22Rv1 (cell line): ENCODE measurements around the gene NRXN3.

ENCODE experiments used
- H3K27ac ChIP-seq: fragments of 450-650 bp; 2 replicates; pipeline ENCODE4 v1.5.1; 2017
- ZFX ChIP-seq: fragments of 450-650 bp; IDR thresholded peaks from 2 replicates; pipeline ENCODE4 v1.6.1; 2017; ENCODE audit warnings: antibody characterized with exemption, borderline replicate concordance
- TF ChIP-seq, protein P1 (sequence below): fragments of 450-650 bp; IDR thresholded peaks from 2 replicates; pipeline ENCODE4 v1.5.1; 2017; ENCODE audit warnings: mild to moderate bottlenecking

NRXN3 gene

GRCh38 chr14:78608998-78609787, 439.0 kb downstream of the NRXN3 start:
- H3K27ac ChIP-seq: no peak overlapping the region
- no peak for TF ChIP-seq ZFX
- TF ChIP-seq, protein P1, sequence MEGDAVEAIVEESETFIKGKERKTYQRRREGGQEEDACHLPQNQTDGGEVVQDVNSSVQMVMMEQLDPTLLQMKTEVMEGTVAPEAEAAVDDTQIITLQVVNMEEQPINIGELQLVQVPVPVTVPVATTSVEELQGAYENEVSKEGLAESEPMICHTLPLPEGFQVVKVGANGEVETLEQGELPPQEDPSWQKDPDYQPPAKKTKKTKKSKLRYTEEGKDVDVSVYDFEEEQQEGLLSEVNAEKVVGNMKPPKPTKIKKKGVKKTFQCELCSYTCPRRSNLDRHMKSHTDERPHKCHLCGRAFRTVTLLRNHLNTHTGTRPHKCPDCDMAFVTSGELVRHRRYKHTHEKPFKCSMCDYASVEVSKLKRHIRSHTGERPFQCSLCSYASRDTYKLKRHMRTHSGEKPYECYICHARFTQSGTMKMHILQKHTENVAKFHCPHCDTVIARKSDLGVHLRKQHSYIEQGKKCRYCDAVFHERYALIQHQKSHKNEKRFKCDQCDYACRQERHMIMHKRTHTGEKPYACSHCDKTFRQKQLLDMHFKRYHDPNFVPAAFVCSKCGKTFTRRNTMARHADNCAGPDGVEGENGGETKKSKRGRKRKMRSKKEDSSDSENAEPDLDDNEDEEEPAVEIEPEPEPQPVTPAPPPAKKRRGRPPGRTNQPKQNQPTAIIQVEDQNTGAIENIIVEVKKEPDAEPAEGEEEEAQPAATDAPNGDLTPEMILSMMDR: no peak

DNA sequence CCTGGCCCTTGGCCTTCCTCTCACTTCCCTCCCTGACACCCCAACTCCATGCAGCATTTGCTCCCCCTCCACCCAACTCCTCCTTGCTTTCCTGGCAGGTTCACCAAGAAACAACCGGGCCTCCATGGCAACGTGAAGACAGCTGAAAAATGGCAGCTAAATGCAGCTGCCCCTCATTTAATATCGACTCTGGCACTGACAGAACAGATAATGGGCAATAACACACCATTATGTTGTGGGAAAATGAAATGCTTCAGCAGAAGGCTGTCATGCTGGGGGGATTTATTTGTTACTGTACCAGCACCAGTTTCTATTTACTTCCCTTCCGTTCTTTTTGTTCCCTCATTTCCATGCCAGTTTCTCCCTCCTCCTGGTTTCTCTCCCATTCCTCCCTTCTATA, 440.8 kb downstream of the NRXN3 start:
- TF ChIP-seq, protein P1: no peak
- TF ChIP-seq ZFX: no peak
- no peak overlapping the region for H3K27ac ChIP-seq

GRCh38 chr14:78611796-78612571, 441.8 kb downstream of the NRXN3 start:
- TF ChIP-seq ZFX: no peak
- TF ChIP-seq, protein P1: no peak
- H3K27ac ChIP-seq: no peak overlapping the region

GRCh38 chr14:78612666-78613065, 442.5 kb downstream of the NRXN3 start:
- TF ChIP-seq ZFX: no peak
- TF ChIP-seq, protein P1: no peak
- no peak overlapping the region for H3K27ac ChIP-seq

GRCh38 chr14:78614593-78614992, 444.4 kb downstream of the NRXN3 start:
- H3K27ac ChIP-seq: no peak overlapping the region
- no peak for TF ChIP-seq ZFX
- TF ChIP-seq, protein P1: no peak

DNA sequence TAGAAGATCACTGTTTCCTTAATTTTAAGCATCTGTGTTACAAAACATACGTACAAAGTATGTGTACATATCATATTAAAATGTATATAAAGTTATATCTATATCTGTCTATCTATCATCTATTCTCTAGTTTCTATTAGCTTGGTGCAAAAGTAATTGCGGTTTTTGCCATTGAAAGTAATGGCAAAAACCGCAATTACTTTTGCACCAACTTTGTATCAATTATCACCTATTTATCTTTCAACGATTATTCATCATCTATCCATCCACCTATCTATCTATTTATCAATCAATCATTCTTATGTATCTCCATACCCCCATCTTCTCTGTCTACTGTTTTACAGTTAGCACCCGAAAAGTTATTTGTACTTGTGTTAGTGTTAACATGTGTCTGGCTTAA, 447.6 kb downstream of the NRXN3 start:
- no peak overlapping the region for H3K27ac ChIP-seq
- no peak for TF ChIP-seq ZFX
- TF ChIP-seq, protein P1: no peak

GRCh38 chr14:78618368-78618767, 448.2 kb downstream of the NRXN3 start:
- no peak overlapping the region for H3K27ac ChIP-seq
- TF ChIP-seq, protein P1: no peak
- no peak for TF ChIP-seq ZFX
